Measurements from ENCODE around the gene CGN.

CGN gene

GRCh38 chr1:151563376-151563775 is 52.2 kb downstream of the CGN start:
- TF ChIP-seq, protein P1, sequence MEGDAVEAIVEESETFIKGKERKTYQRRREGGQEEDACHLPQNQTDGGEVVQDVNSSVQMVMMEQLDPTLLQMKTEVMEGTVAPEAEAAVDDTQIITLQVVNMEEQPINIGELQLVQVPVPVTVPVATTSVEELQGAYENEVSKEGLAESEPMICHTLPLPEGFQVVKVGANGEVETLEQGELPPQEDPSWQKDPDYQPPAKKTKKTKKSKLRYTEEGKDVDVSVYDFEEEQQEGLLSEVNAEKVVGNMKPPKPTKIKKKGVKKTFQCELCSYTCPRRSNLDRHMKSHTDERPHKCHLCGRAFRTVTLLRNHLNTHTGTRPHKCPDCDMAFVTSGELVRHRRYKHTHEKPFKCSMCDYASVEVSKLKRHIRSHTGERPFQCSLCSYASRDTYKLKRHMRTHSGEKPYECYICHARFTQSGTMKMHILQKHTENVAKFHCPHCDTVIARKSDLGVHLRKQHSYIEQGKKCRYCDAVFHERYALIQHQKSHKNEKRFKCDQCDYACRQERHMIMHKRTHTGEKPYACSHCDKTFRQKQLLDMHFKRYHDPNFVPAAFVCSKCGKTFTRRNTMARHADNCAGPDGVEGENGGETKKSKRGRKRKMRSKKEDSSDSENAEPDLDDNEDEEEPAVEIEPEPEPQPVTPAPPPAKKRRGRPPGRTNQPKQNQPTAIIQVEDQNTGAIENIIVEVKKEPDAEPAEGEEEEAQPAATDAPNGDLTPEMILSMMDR (IDR thresholded peaks at IDR 0.05; ENCODE audit: borderline replicate concordance, control extremely low read depth, extremely low read depth, insufficient read depth, missing control alignments): no peak
- no peak for DNase-seq (ENCODE audit: low spot score)
- in situ Hi-C loops (cut with MboI; ENCODE audit: low sequenced_read_pairs, unreplicated experiment): no loop called here

GRCh38 chr1:151565502-151566189 is 54.5 kb downstream of the CGN start:
- TF ChIP-seq, protein P1 (IDR thresholded peaks at IDR 0.05; ENCODE audit: borderline replicate concordance, control extremely low read depth, extremely low read depth, insufficient read depth, missing control alignments): no peak
- in situ Hi-C loops (cut with MboI; ENCODE audit: low sequenced_read_pairs, unreplicated experiment): no loop called here
- DNase-seq (ENCODE audit: low spot score): no peak

DNA sequence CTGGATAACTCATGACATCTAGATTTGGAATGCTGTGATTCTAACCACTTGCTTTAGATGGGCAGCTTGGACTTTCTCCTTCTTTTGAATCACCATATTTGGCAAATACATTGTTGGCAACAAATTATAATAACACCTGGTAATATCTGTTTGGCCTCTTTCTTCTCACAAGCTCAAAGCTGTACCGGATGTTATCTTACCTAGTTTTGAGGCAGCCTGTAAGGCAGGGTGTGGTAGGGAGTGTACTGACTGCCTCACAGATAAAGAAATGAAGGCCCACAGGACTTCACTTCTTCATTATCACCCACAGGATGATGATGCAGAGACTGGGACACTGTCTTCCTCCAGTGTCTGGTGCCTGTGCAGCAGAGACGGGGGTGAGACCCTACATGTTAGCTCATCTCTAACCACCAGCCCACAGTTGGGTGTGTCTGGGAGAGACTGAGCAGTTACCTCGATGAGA is 57.5 kb downstream of the CGN start:
- TF ChIP-seq, protein P1 (IDR thresholded peaks at IDR 0.05; ENCODE audit: borderline replicate concordance, control extremely low read depth, extremely low read depth, insufficient read depth, missing control alignments): no peak
- in situ Hi-C loops (cut with MboI; ENCODE audit: low sequenced_read_pairs, unreplicated experiment): no loop called here

GRCh38 chr1:151570819-151571218 is 59.6 kb downstream of the CGN start:
- no peak for DNase-seq (ENCODE audit: low spot score)
- TF ChIP-seq, protein P1 (IDR thresholded peaks at IDR 0.05; ENCODE audit: borderline replicate concordance, control extremely low read depth, extremely low read depth, insufficient read depth, missing control alignments): no peak
- in situ Hi-C loops (cut with MboI; ENCODE audit: low sequenced_read_pairs, unreplicated experiment): no loop called here

More for the DNA sequence above, 57.5 kb downstream of the CGN start:
- DNase-seq (ENCODE audit: low spot score): no peak

DNA sequence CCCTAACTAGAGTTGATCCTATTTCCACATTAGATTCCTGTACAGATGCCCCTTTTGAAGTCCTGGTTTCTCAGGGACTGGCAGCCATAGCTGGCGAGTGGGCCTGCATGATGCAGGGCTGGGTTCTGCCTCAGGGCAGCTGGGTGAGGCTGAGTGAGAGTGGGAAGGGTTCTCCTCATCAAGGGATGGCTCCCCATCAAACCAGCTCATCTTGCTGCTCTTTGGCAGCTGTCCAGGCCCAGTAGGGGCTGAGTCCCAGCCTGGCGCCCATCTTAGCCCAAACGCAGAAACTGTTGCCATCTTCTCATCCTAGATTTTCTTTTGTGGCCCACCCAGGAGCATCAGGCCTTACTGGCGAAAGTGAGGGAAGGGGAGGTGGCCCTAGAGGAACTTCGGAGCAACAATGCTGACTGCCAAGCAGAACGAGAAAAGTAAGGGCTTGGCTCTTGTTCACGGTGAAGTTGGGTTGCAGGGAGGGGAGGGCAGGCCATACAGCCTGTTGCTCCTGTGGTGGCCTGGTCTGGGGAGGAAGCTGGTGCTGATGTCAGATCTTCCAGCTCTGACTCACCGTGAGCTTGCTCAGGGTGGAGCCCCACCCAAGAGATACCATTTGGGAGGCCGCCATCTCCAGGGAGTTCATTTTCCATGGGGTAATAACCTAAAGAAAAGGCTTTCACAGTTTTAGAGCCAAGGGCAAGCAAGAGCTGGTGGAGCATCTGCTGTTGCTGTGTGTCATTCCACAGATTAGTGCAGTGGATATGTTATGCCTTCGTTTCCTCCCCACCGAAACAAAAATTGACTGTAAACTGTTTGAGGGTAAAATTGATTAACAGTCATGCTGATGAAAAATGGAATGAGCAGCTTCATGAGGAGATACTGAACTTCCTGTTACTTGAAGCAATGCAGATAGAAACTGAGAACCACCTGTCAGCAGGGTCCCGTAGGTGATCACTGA is 63.7 kb downstream of the CGN start:
- no peak for DNase-seq (ENCODE audit: low spot score)
- TF ChIP-seq, protein P1 (IDR thresholded peaks at IDR 0.05; ENCODE audit: borderline replicate concordance, control extremely low read depth, extremely low read depth, insufficient read depth, missing control alignments): no peak

GRCh38 chr1:151577173-151577572 is 66.0 kb downstream of the CGN start:
- in situ Hi-C loops (cut with MboI; ENCODE audit: low sequenced_read_pairs, unreplicated experiment): no loop called here
- DNase-seq (ENCODE audit: low spot score): no peak
- TF ChIP-seq, protein P1 (IDR thresholded peaks at IDR 0.05; ENCODE audit: borderline replicate concordance, control extremely low read depth, extremely low read depth, insufficient read depth, missing control alignments): no peak

More for the DNA sequence above, 63.7 kb downstream of the CGN start:
- in situ Hi-C loops (cut with MboI; ENCODE audit: low sequenced_read_pairs, unreplicated experiment): no loop called here
